Loucy (cell line): ENCODE results near the gene UBE2L3.
A peak's percentile ranks its signal among the peaks of the same experiment; 100 is the strongest.

Experiments used
- H2AFZ ChIP-seq: fragments of 200-600 bp; sonication (generic); 2 replicates; pipeline ENCODE4 v1.6.0; 2016; ENCODE audit warnings: antibody characterized with exemption, mild to moderate bottlenecking, low read length, moderate library complexity
- H3F3A ChIP-seq: fragments of 200-600 bp; 2 replicates; pipeline ENCODE4 v1.6.0; 2016; ENCODE audit warnings: antibody characterized with exemption, low read depth, mild to moderate bottlenecking
- H3K27me3 ChIP-seq: fragments of 200-600 bp; sonication (generic); 2 replicates; pipeline ENCODE4 v1.6.1; 2014; ENCODE audit warnings: low read length, mild to moderate bottlenecking; ENCODE audit not compliant: insufficient read depth, poor library complexity, severe bottlenecking
- H3K36me3 ChIP-seq: fragments of 200-600 bp; sonication (generic); 2 replicates; pipeline ENCODE4 v1.6.1; 2016; ENCODE audit warnings: low read length; ENCODE audit not compliant: insufficient read depth
- H3K4me1 ChIP-seq: fragments of 200-600 bp; sonication (generic); 2 replicates; pipeline ENCODE4 v1.5.1; 2014; ENCODE audit warnings: low read length, mild to moderate bottlenecking; ENCODE audit not compliant: insufficient read depth, poor library complexity, severe bottlenecking
- H3K4me2 ChIP-seq: fragments of 200-600 bp; sonication (generic); 2 replicates; pipeline ENCODE4 v1.6.0; 2014; ENCODE audit warnings: antibody characterized with exemption, low read length, low read depth, mild to moderate bottlenecking; ENCODE audit not compliant: poor library complexity, severe bottlenecking
- H3K4me3 ChIP-seq: fragments of 200-600 bp; sonication (generic); 2 replicates; pipeline ENCODE4 v1.5.1; 2014; ENCODE audit warnings: low read length, mild to moderate bottlenecking, mixed read lengths; ENCODE audit not compliant: poor library complexity, severe bottlenecking
- H3K79me2 ChIP-seq: fragments of 200-600 bp; sonication (generic); 2 replicates; pipeline ENCODE4 v1.6.1; 2014; ENCODE audit warnings: low read length; ENCODE audit not compliant: insufficient read depth
- H3K9ac ChIP-seq: fragments of 200-600 bp; sonication (generic); 2 replicates; pipeline ENCODE4 v1.6.0; 2014; ENCODE audit warnings: mild to moderate bottlenecking, low read depth, low read length, moderate library complexity; ENCODE audit not compliant: poor library complexity, severe bottlenecking
- H3K9me2 ChIP-seq: fragments of 200-600 bp; sonication (generic); replicated peaks from 2 replicates; pipeline ENCODE4 v1.6.1; 2016; ENCODE audit warnings: low read depth, low read length, mixed read lengths
- H3K9me3 ChIP-seq: fragments of 200-600 bp; sonication (generic); 2 replicates; pipeline ENCODE4 v1.6.1; 2014; ENCODE audit warnings: mild to moderate bottlenecking, antibody characterized with exemption, low read length, low read depth; ENCODE audit not compliant: insufficient read depth
- H4K20me1 ChIP-seq: fragments of 200-600 bp; sonication (generic); 2 replicates; pipeline ENCODE4 v1.6.0; 2014; ENCODE audit warnings: antibody characterized with exemption, low read length, mild to moderate bottlenecking; ENCODE audit not compliant: insufficient read depth, poor library complexity, severe bottlenecking
- EZH2phosphoT487 ChIP-seq: fragments of 200-600 bp; IDR thresholded peaks from 2 replicates; pipeline ENCODE4 v1.6.1; 2018; ENCODE audit warnings: antibody characterized with exemption, mild to moderate bottlenecking, moderate library complexity, borderline replicate concordance
- TF ChIP-seq, protein P1 (sequence below): fragments of 200-600 bp; sonication (generic); conservative IDR thresholded peaks from 2 replicates; pipeline ENCODE4 v1.5.1; 2014; ENCODE audit warnings: mild to moderate bottlenecking, antibody characterized with exemption, low read length

Gene UBE2L3

GRCh38 chr22:21624120-21624879 is 56.8 kb downstream of the UBE2L3 start:
- Histone ChIP-seq H3K36me3 (peaks cover 61% of the 10 kb centered on the region; the same call in 1 of the 2 replicates), H3K27me3 (no peaks in the 10 kb centered on the region), H3K4me1 (peaks cover 13% of the 10 kb centered on the region), H4K20me1 (peaks cover 82% of the 10 kb centered on the region), H3F3A (peaks cover 5% of the 10 kb centered on the region; the same call in 1 of the 2 replicates), H3K4me3 (no peak overlapping the region), H3K9ac (no peak overlapping the region), H3K4me2 (no peak overlapping the region), H3K79me2 (peaks cover 85% of the 10 kb centered on the region), H3K9me3 (no peaks in the 10 kb centered on the region), H2AFZ (no peak overlapping the region), H3K9me2 (no peaks in the 10 kb centered on the region)
- TF ChIP-seq EZH2phosphoT487: no peak
- TF ChIP-seq, protein P1, sequence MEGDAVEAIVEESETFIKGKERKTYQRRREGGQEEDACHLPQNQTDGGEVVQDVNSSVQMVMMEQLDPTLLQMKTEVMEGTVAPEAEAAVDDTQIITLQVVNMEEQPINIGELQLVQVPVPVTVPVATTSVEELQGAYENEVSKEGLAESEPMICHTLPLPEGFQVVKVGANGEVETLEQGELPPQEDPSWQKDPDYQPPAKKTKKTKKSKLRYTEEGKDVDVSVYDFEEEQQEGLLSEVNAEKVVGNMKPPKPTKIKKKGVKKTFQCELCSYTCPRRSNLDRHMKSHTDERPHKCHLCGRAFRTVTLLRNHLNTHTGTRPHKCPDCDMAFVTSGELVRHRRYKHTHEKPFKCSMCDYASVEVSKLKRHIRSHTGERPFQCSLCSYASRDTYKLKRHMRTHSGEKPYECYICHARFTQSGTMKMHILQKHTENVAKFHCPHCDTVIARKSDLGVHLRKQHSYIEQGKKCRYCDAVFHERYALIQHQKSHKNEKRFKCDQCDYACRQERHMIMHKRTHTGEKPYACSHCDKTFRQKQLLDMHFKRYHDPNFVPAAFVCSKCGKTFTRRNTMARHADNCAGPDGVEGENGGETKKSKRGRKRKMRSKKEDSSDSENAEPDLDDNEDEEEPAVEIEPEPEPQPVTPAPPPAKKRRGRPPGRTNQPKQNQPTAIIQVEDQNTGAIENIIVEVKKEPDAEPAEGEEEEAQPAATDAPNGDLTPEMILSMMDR: peak; percentile 88

DNA sequence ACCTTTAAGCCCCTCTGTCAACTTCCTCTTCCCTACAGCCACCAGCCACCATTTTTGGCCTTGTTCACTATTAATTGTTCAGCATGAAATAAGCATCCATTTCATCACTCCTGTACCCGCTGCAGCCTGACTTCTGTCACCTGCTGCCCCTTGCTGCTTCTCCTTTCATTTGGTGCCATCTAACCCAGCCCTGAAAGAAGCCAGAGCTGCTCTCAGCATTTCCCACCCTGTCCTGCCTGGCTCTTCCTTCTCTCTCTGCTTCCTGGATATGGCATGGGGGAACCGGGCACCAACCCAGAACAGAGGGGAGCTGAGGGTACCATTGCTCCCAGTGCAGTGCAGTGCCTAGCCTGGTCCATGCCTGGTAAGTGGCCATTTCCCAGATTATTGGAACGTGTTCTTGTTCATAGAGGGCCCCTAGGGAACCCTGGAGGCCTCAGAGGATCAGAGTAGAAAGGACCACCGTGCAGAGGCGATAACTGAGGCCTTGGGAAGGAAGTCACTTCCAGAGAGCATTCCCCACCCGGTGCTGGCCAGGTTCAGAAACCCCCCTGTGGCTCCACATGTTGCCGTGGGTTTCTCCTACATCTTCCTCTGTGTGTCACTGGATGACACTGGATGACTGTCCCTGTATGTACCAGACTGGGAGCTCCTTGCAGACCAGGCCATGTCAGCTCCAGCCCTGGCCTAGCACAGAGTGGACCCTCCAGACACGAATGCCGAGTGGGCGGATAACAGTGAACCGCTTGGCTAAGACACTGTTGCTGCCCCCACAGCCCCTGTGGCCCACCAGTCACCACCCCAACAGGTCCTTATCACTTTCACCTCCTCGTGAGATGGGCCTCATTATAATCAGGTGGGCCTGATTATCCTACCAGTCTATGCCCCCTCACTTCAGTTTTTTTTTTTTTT is 57.6 kb downstream of the UBE2L3 start:
- Histone ChIP-seq H3K36me3 (peaks cover 55% of the 10 kb centered on the region; the same call in 1 of the 2 replicates), H3K27me3 (peaks cover 5% of the 10 kb centered on the region), H3K4me3 (no peak overlapping the region), H3K9me3 (no peaks in the 10 kb centered on the region), H3F3A (peaks cover 5% of the 10 kb centered on the region; the same call in 1 of the 2 replicates), H2AFZ (no peak overlapping the region), H4K20me1 (peaks cover 77% of the 10 kb centered on the region), H3K9ac (no peak overlapping the region), H3K4me2 (no peak overlapping the region), H3K79me2 (peaks cover 81% of the 10 kb centered on the region), H3K4me1 (peaks cover 13% of the 10 kb centered on the region), H3K9me2 (no peaks in the 10 kb centered on the region)
- TF ChIP-seq, protein P1: no peak
- no peak for TF ChIP-seq EZH2phosphoT487

DNA sequence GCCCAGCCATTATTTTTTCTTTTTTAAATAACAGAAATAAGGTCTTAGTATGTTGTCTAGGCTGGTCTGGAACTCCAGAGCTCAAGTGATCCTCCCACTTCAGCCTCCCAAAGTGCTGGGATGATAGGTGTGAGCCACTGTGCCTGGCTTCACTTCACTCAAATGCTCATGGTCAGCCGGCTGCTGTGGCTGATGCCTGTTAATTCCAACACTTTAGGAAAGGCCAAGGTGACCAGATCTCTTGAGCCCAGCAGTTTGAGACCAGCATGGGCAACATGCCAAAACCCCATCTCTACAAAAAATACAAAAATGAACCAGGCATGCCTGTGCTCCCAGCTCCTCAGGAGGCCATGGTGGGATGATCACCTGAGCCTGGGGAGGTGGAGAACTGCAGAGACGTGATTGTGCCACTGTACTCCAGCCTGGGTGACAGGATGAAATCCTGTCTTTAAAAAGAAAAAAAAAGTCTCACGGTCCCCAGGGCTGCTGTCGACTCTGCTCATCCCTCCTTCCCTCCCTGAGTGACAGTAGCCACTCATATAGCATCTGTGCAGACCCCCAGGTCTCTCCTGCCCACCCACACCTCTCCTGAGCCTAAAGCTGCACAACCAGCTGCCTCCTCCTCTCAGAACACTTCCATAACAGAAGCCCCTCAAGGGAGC is 58.7 kb downstream of the UBE2L3 start:
- H3K4me1 ChIP-seq: peaks cover 13% of the 10 kb centered on the region
- peak overlapping the region; percentile 93 for H3K4me2 ChIP-seq
- TF ChIP-seq, protein P1: no peak
- no peak for TF ChIP-seq EZH2phosphoT487
- no peak overlapping the region for H2AFZ ChIP-seq
- H3K9ac ChIP-seq: no peak overlapping the region
- no peaks in the 10 kb centered on the region for H3K9me3 ChIP-seq
- H3K9me2 ChIP-seq: no peaks in the 10 kb centered on the region
- H3K79me2 ChIP-seq: peaks cover 72% of the 10 kb centered on the region
- H3K4me3 ChIP-seq: no peak overlapping the region
- H3F3A ChIP-seq: peaks cover 5% of the 10 kb centered on the region; the same call in 1 of the 2 replicates
- H4K20me1 ChIP-seq: peaks cover 69% of the 10 kb centered on the region
- peaks cover 5% of the 10 kb centered on the region for H3K27me3 ChIP-seq
- H3K36me3 ChIP-seq: peaks cover 45% of the 10 kb centered on the region; the same call in 1 of the 2 replicates
